GM19238 (cell line): ENCODE results near the gene SPDL1.
"Not testable (repeated sequence)": the region's sequence is repeated elsewhere in the genome, so short reads cannot be mapped to it uniquely, and the experiment has no call there.

Source experiments
- DNase-seq: peaks from one replicate; pipeline ENCODE4 v3.0.0; 2011; ENCODE audit warnings: low spot score; ENCODE audit not compliant: insufficient read length

SPDL1 gene

GRCh38 chr5:169574134-169574646 is 9.4 kb upstream of the SPDL1 start:
- DNase-seq = no peak

GRCh38 chr5:169576181-169576598 is 7.4 kb upstream of the SPDL1 start:
- no peak for DNase-seq

- DNase-seq = no peak
These were observed 5.6 kb upstream of the SPDL1 start for GRCh38 chr5:169577951-169578350.

GRCh38 chr5:169580964-169581363 is 2.6 kb upstream of the SPDL1 start:
- no peak for DNase-seq

- no peak for DNase-seq
These were observed 1.9 kb upstream of the SPDL1 start for GRCh38 chr5:169581580-169582227.

GRCh38 chr5:169583101-169583423 is 511 bp upstream of the SPDL1 start:
- no peak for DNase-seq

- DNase-seq = no peak
These were observed 1.5 kb downstream of the SPDL1 start for GRCh38 chr5:169584998-169585451.

GRCh38 chr5:169590602-169591001 is 7.0 kb downstream of the SPDL1 start:
- no peak for DNase-seq

GRCh38 chr5:169591636-169592035 is 8.1 kb downstream of the SPDL1 start:
- no peak for DNase-seq

GRCh38 chr5:169592937-169593650 is 9.5 kb downstream of the SPDL1 start:
- no peak for DNase-seq

- no peak for DNase-seq
These were observed 11.7 kb downstream of the SPDL1 start for GRCh38 chr5:169595172-169595820.

GRCh38 chr5:169599451-169599850 is 15.9 kb downstream of the SPDL1 start:
- no peak for DNase-seq

- DNase-seq = no peak
These were observed 19.0 kb downstream of the SPDL1 start for GRCh38 chr5:169602535-169602934.

- DNase-seq = no peak
These were observed 22.7 kb downstream of the SPDL1 start for GRCh38 chr5:169606279-169606678.

- DNase-seq = no peak
These were observed 24.3 kb downstream of the SPDL1 start for GRCh38 chr5:169607882-169608281.

- DNase-seq = no peak
These were observed 26.1 kb downstream of the SPDL1 start for GRCh38 chr5:169609716-169610115.

- DNase-seq = no peak
These were observed 27.0 kb downstream of the SPDL1 start for GRCh38 chr5:169610606-169611005.

GRCh38 chr5:169615561-169615960 is 32.0 kb downstream of the SPDL1 start:
- DNase-seq = no peak

GRCh38 chr5:169624307-169624706 is 40.7 kb downstream of the SPDL1 start:
- not testable (repeated sequence) for DNase-seq

GRCh38 chr5:169626779-169627178 is 43.2 kb downstream of the SPDL1 start:
- DNase-seq = no peak

- no peak for DNase-seq
These were observed 44.0 kb downstream of the SPDL1 start for GRCh38 chr5:169627551-169627950.

- DNase-seq = no peak
These were observed 45.3 kb downstream of the SPDL1 start for GRCh38 chr5:169628892-169629291.
